DND-41 (cell line): Measurements from ENCODE around the gene TOP3A.
A peak's percentile ranks its signal among the peaks of the same experiment; 100 is the strongest.

ENCODE experiments used
- ATAC-seq: fragments of 200-7000 bp; cut with Tn5 transposase; 3 replicates; pipeline ENCODE4 v1.9.1; 2021; ENCODE audit warnings: low read depth; ENCODE audit not compliant: insufficient read depth
- DNase-seq: peaks from one replicate; pipeline ENCODE4 v3.0.0-alpha.2; 2020
- H2AFZ ChIP-seq: 2 replicates; pipeline ENCODE4 v1.6.0; 2012; ENCODE audit warnings: low read depth, low read length
- H3K27ac ChIP-seq: 2 replicates; pipeline ENCODE4 v1.5.1; 2012; ENCODE audit warnings: low read length, inconsistent platforms
- H3K27me3 ChIP-seq: fragments of 200-600 bp; sonication (generic); 2 replicates; pipeline ENCODE4 v1.6.0; 2012; ENCODE audit warnings: low read length, mild to moderate bottlenecking, inconsistent platforms; ENCODE audit not compliant: insufficient read depth, poor library complexity
- H3K36me3 ChIP-seq: 2 replicates; pipeline ENCODE4 v1.5.1; 2012; ENCODE audit warnings: low read length, inconsistent platforms; ENCODE audit not compliant: insufficient read depth
- H3K4me1 ChIP-seq: 2 replicates; pipeline ENCODE4 v1.5.1; 2012; ENCODE audit warnings: mild to moderate bottlenecking, low read length; ENCODE audit not compliant: insufficient read depth
- H3K4me2 ChIP-seq: 2 replicates; pipeline ENCODE4 v1.6.0; 2012; ENCODE audit warnings: mild to moderate bottlenecking, moderate library complexity, low read length, inconsistent platforms; ENCODE audit not compliant: insufficient read depth
- H3K4me3 ChIP-seq, 2 experiments: fragments of 200-600 bp in 1 of 2; shearing (Covaris generic) in 1 of 2; 2 replicates each; pipeline ENCODE4 v1.5.1; 2012 to 2016; ENCODE audit warnings: inconsistent platforms in 2 of 2, low read length in 2 of 2, mild to moderate bottlenecking in 2 of 2, low read depth in 1 of 2, moderate library complexity in 1 of 2
- H3K79me2 ChIP-seq: 2 replicates; pipeline ENCODE4 v1.6.0; 2012; ENCODE audit warnings: low read length, inconsistent platforms; ENCODE audit not compliant: insufficient read depth
- H3K9ac ChIP-seq: 2 replicates; pipeline ENCODE4 v1.6.0; 2012; ENCODE audit warnings: low read depth, mild to moderate bottlenecking, inconsistent platforms, low read length, moderate library complexity
- H3K9me3 ChIP-seq: 2 replicates; pipeline ENCODE4 v1.5.1; 2012; ENCODE audit warnings: low read length, moderate library complexity, mild to moderate bottlenecking, inconsistent platforms; ENCODE audit not compliant: insufficient read depth, severe bottlenecking
- H4K20me1 ChIP-seq: 2 replicates; pipeline ENCODE4 v1.6.0; 2012; ENCODE audit warnings: low read length; ENCODE audit not compliant: insufficient read depth
- EZH2 ChIP-seq: IDR thresholded peaks from 3 replicates; pipeline ENCODE4 v1.6.1; 2012; ENCODE audit warnings: borderline replicate concordance, low read depth, mild to moderate bottlenecking, moderate library complexity, low read length, inconsistent platforms; ENCODE audit not compliant: severe bottlenecking
- TF ChIP-seq, protein P1 (sequence below): IDR thresholded peaks from 2 replicates; pipeline ENCODE4 v1.5.1; 2012; ENCODE audit warnings: borderline replicate concordance, low read length, moderate library complexity, mild to moderate bottlenecking; ENCODE audit not compliant: poor library complexity, severe bottlenecking; ENCODE audit errors: extremely low read depth

The TOP3A gene

DNA sequence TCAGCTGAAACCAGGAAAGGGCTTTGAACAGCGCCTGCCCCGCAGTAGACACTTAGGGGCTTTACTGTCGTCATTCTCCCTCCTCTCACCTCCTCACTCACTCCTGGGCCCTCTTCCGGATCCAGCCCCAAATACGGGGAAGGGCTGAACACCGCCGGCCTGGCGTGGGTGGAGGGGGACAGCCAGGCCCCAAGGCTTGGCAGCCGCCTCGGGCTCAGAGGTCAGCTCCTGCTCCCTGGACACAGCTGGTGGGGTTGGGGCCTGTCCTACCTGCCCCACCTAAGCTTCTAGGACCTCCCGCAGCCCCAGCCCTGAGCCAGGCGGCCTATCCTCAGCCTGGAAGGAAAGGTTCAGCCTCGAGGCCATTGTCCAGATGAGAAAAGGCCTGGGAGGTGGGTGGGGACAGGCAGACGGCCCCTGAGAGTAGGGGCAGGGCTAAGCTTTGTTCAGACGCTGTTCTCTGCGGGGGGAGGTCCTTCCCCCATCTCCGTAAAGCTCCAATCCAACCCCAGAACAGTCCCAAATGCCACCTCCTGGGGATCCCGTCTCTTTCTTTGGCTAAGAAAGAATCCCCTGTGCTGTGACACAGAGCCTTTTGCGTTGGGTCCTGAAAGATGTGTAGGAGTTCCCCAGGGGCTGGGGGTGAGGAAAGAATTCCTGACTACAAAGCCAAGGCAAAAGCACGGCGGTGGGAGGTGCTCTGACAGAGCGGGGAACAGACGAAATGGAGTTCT is 90.2 kb downstream of the TOP3A start:
- peak overlapping the region in 1 of 2 experiments; percentile 56; a peak in 2 of 4 replicates for H3K4me3 ChIP-seq
- no peak for DNase-seq
- no peaks in the 10 kb centered on the region for H3K36me3 ChIP-seq
- peak overlapping the region; percentile 62 for H3K27ac ChIP-seq
- H3K27me3 ChIP-seq: no peaks in the 10 kb centered on the region
- peak overlapping the region; percentile 76 for H2AFZ ChIP-seq
- ATAC-seq: no peak
- H3K9me3 ChIP-seq: no peaks in the 10 kb centered on the region
- H3K9ac ChIP-seq: peak overlapping the region; percentile 50
- peak overlapping the region; percentile 76 for H3K4me2 ChIP-seq
- H4K20me1 ChIP-seq: peaks cover 28% of the 10 kb centered on the region
- no peak for TF ChIP-seq EZH2
- TF ChIP-seq, protein P1, sequence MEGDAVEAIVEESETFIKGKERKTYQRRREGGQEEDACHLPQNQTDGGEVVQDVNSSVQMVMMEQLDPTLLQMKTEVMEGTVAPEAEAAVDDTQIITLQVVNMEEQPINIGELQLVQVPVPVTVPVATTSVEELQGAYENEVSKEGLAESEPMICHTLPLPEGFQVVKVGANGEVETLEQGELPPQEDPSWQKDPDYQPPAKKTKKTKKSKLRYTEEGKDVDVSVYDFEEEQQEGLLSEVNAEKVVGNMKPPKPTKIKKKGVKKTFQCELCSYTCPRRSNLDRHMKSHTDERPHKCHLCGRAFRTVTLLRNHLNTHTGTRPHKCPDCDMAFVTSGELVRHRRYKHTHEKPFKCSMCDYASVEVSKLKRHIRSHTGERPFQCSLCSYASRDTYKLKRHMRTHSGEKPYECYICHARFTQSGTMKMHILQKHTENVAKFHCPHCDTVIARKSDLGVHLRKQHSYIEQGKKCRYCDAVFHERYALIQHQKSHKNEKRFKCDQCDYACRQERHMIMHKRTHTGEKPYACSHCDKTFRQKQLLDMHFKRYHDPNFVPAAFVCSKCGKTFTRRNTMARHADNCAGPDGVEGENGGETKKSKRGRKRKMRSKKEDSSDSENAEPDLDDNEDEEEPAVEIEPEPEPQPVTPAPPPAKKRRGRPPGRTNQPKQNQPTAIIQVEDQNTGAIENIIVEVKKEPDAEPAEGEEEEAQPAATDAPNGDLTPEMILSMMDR: no peak
- H3K4me1 ChIP-seq: peaks cover 34% of the 10 kb centered on the region
- peaks cover 38% of the 10 kb centered on the region for H3K79me2 ChIP-seq

DNA sequence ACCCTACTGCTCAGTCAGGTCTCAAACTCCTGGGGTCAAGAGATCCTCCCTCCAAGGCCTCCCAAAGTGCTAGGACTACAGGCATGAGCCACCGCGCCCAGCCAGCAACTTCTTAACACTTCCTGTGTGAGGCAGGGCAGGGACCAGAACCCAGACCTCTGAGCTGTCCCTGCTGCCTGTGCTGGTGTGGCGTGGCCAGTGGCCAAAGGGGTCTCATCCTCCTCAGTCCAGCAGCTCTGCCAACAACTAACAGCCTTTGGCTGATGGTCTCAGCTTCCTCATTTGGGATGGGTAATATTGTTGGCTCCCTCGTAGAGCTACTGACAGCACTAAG is 90.8 kb downstream of the TOP3A start:
- H3K9ac ChIP-seq: no peak overlapping the region
- H3K79me2 ChIP-seq: peaks cover 33% of the 10 kb centered on the region
- no peak overlapping the region for H3K4me3 ChIP-seq
- peak overlapping the region; percentile 76 for H2AFZ ChIP-seq
- H3K36me3 ChIP-seq: no peaks in the 10 kb centered on the region
- peaks cover 23% of the 10 kb centered on the region for H4K20me1 ChIP-seq
- H3K27me3 ChIP-seq: no peaks in the 10 kb centered on the region
- no peak for ATAC-seq
- TF ChIP-seq EZH2: no peak
- TF ChIP-seq, protein P1: no peak
- H3K4me1 ChIP-seq: peaks cover 34% of the 10 kb centered on the region
- no peak for DNase-seq
- H3K27ac ChIP-seq: no peak overlapping the region
- H3K9me3 ChIP-seq: no peaks in the 10 kb centered on the region
- H3K4me2 ChIP-seq: no peak overlapping the region
